HG03342 (cell line): ENCODE measurements around the gene SLC19A2.
"Not testable (repeated sequence)": the region's sequence is repeated elsewhere in the genome, so short reads cannot be mapped to it uniquely, and the experiment has no call there.

Source experiments
- ATAC-seq: cut with Tn5 transposase; IDR thresholded peaks from one replicate; pipeline ENCODE4 v1.9.1; 2021; ENCODE audit warnings: mild to moderate bottlenecking, moderate library complexity; ENCODE audit not compliant: unreplicated experiment

SLC19A2 gene, protein sequence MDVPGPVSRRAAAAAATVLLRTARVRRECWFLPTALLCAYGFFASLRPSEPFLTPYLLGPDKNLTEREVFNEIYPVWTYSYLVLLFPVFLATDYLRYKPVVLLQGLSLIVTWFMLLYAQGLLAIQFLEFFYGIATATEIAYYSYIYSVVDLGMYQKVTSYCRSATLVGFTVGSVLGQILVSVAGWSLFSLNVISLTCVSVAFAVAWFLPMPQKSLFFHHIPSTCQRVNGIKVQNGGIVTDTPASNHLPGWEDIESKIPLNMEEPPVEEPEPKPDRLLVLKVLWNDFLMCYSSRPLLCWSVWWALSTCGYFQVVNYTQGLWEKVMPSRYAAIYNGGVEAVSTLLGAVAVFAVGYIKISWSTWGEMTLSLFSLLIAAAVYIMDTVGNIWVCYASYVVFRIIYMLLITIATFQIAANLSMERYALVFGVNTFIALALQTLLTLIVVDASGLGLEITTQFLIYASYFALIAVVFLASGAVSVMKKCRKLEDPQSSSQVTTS

DNA sequence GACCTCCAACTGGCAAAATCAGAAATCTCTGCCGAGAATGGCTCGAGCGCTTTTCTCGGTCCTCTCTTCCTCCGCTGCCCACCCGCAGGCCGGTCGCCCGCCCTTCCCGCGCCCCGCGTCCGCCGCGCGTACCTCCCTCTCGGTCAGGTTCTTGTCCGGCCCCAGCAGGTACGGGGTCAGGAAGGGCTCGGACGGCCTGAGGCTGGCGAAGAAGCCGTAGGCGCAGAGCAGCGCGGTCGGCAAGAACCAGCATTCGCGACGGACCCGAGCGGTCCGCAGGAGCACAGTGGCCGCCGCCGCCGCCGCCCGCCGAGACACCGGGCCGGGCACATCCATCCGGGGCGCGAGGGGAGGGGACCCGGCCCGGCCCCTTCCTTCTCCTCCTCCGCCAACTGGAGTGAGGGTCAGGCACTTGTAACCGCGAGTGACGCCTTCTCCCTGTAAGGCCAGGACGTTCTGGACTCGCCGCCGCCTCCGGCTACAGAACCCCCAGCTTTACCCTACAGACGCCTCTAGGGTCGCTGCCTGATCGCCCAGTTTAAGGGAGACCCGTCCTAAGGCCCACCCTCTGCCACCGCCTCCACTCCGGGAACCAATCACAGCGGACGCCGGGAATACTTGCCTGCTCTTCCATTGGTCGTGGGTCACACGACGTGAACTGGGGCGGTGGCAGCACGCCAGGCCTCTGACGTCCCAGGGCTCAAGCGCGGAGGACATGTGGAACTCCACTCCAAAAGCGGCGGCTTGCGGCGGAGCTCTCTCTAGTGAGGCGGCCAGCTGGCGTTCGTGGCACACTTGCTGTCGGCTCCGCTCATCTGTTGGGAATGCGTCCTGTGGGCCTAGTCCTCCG is at the start of gene SLC19A2:
TSS of gene SLC19A2 (minus strand) at position 514 of the 850 bp plus-strand sequence. CDS start at position 336, 178 bp downstream.
- ATAC-seq = peak; percentile 98

DNA sequence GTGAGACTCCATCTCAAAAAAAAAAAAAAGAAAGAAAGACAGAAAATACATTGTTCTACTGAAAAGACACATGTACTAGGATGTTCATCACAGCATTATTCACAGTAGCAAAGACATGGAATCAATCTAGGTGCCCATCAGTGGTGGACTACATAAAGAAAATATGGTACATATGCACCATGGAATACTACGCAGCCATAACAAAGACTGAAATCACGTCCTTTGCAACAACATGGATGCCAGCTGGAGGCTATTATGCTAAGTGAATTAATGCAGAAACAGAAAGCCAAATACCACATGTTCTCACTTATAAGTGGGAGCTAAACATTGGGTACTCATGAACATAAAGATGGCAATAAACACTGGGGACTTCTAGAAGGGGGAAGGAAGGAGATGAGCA is 48.9 kb upstream of the SLC19A2 start:
- no peak for ATAC-seq

DNA sequence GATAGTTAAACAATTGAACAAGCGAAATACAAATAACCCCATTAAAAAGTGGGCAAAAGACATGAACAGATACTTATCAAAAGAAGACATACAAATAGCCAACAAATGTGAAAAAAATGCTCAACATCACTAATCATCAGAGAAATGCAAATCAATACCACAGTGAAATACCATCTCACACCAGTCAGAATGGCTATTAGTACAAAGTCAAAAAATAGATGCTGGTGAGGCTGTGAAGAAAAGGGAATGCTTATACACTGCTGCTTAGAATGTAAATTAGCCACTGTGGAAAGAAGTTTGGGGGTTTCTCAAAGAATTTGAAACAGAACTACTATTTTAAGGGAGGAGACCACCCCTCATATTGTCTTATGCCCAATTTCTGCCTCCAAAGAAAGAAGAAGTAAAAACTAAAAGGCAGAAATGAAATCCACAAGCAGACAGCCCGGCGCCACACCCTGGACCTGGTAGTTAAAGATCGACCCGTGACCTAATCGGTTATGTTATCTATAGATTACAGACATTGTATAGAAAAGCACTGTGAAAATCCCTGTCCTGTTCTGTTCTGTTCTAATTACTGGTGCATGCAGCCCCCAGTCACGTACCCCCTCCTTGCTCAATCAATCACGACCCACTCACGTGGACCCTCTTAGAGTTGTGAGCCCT is 47.9 kb upstream of the SLC19A2 start:
- not testable (repeated sequence) for ATAC-seq

DNA sequence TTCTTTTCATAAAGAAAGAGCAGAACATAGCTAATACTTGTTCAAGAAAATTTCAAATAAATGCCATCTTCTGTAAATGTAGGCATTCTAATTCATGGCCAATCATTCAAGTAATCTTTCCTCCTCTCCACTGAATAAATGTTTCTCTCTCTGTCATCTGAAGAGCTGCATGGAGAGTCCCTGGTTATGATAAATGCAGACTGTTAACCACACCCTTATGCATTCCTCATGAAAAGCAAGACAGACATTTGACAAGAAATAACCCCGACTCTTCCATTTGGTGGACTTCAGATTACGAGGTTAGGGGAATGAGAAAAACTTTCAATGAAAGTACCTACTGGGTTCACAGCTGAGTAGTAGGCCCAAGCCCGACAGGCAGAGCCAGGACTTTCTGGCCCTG is 44.7 kb upstream of the SLC19A2 start:
- ATAC-seq = no peak

DNA sequence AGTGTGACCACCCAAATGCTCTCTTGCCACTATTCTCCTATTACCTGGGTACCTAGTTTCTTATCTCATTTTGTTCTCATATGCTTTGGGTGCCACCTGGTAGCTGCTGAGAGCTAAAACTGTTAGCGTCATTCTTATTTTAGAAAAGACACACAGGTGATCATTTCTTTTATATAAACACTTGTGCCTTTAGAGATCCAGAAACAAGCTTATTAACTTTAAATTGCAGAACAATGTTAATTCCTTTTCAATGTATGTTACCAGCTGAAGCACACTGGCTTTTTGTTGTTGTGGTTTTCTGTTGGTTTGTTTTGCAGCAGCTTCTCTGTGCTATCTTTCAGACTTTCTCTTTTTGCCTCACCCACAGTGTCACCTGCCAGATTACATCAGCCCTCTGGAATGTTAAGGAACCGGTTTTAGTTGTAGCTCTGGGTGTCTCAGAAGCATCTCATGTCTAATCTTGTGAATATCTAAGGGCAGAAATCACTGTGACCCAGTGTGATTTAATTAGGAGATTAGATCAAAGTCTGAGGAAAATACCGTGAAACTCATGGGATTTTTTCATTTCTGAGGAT is 43.4 kb upstream of the SLC19A2 start:
- ATAC-seq = no peak

DNA sequence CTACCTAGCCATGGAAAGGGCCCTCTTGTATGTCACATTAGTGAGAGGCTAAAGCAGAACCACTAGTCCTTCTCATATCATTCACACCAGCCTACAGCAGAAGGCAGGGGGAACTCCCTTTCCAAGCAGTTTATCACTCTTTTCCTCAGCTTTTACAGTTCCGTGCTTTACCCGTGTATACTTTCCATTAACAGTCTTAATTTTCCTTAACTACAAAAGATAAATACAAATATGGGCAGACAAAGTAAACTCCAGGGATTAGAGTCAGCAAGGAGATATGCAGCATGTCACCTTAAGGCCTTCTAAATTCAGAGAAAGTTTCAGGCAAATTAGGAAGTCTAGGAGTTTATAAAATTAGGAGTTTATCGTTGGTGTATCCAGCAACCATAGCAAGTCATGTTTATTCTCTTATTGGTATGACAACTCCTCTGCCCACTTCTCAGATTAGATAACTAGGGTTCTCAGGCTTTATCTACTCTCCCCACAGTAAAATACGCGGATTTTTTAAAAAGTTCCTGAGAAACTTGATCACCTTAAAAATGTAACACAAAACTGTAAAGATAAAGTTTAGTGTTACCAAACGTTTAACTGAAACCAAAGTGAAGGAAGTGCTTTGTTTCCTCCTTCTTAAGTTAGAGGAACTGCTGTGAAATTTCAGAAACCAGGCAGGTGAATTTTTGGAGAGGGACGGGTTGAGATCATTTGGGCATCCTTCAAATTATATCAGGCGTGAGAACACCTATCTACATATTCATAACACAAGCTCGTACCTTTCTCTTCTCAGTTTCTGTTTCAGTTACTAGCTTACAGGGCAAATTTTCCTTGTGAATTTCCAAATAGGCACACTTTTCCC is 42.7 kb upstream of the SLC19A2 start:
- no peak for ATAC-seq

DNA sequence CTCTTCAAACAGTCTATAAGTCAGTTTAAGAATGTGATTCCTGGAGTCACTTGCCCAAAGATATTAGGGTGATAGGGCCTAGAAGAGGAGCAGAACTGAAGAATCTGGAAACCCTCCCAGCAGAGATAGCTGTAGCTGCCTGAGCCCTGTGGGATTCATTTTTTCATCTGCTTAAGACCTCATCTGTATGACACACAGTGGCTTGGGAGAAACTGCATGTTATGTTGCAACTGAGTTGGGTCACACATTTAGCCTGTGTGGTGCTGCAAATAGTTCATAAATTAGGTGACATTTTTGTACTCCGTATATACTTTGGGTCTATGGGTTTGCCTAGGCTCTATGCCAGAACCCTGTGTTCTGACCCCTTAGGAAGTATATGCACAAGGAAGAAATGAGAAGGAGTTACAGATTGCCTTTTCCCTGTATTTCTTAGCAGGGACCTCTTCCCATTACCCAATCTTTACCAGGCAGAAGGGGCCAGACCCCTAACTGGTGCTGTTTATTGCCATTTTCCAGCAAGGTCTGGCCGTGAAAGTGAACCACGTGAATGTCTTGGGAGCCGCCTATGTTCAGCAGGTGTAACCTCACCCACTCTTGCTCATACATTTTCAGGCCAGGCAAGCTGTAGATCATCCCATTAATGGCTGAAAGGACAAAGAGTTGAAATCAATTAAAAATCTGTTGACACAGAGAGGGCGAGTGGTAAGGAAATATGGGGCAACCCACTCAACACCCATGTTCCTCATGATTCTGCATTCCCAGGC is 41.9 kb upstream of the SLC19A2 start:
- ATAC-seq = no peak

DNA sequence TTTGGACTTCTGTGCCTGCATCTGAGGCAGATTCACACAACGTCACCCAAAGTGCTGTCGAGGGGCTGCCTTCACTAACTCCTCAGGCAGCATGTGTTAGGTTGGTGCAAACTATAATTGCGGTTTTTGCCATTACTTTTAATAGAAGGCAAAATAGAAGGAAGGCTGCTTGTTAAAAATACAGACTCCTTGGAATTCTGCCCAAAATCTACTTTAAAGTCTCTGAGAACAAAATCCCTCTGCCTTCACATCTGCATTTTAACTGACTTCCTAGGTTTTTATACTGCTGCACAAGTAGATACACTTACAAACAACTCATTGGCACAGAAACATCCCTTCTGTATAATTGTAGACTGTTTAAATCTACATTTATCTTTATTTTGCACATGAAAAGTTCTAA is 41.3 kb upstream of the SLC19A2 start:
- ATAC-seq = no peak

DNA sequence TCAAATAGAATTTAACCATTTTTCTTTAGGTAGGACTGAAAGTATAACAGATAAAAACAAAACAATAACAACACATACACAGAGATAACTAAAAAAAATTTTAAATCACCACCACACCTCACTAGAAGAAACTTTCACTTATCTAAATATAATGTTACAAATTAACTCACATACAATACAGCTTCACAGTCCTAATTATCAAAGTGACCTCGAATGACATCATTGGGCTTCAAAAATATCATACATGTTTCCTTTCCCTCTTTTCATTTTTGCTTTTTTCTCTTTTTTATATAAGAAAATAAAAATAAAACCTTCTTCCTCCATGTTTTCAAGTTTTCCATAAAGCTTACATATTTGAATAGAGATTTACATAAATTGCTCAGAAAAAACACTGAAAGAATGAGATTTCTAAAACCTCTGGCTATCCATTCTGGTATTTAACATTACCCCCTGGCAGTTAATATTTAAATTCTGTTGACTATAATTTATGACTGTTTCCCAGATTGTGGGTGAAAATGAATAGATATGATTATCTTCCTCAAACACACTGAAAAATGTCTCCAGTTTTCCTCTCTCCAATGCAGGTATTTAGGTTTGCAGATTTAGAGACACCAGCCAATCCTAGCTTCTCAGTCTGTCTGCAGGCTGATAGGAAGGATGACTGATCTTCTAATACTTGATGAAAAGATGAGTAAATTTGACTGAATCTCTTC is 40.5 kb upstream of the SLC19A2 start:
- ATAC-seq = no peak

DNA sequence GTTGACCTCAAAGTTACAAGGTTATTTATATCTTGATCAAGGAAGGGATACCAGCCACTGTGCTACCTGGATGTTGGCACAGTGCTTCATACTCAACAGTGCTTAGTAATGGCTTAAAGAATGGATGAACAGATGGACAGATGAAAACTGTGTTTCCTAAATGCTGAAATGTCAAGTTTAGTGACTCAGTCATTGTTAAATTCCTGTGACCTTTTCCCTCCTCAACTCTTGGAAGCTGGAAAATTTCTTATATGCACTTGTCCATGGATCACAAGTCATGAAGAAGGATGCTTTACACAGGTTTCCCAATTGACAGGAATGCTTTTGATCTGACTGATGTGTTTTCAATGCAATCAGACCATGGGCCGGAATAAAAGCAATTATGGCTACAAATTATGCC is 39.6 kb upstream of the SLC19A2 start:
- no peak for ATAC-seq

DNA sequence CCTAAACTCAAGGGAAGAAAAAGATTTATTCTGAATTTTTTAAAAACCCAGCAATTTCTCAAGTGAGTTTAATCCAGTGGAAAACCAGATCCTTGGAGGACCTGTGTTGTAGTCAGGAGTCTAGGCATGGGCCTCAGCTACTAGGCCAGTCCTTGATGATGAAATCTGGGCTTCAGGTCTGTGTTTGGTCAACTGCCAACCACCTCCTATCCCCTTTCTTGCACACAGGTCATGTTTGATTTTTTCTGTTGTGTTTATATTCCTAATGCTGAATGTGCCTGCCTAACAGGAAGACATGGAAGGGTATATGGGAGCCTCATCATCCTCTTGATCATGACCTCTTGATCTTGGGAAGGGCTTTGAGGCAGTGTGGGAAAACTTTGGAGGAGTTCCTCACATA is 38.2 kb upstream of the SLC19A2 start:
- no peak for ATAC-seq

DNA sequence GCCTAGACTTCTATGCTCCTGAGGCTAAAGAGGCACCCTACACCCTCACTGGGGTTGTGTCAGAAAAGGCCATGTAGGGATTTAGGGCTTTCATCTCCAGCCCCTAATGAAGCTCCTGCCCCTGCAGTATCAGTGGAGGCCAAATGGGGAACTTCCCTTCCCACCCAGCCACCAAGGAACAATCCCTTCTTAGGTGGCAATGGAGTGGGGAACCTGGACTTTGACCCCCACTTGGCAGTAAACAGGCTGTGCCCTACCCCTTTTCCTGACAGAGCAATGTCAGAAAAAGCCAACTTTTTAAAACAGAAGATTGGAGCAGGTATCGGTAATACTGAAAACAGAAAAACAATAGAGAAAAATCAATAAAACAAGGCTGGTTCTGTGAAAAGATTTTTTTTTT is 35.5 kb upstream of the SLC19A2 start:
- ATAC-seq = no peak

DNA sequence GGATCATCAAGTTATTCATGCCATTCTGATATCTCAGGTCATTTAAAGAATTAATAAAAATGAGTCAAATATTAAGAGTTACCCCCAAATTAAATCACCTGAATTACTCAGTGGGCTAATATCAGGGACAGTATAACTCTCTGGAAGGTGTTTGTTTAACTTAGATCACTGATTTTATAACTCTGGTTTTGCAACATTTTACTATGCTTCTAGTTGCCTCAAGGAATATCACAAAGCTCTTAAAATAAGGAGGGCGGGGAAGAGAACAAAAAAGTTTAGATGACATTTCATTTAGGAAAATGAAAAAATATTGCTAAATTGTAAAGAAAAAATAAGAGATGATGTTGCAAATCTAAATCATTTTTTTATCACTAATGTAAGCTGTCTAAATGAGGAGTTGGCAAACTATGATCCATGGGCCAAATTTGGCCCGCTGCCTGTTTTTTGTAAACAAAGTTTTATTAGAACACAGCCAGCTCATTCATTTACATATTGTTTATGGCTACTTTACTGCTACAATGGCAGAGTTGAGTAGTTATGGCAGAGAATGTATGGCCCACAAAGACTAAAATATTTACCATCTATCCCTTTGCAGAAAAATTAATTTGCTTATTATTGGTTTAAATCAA is 31.9 kb upstream of the SLC19A2 start:
- ATAC-seq = no peak

DNA sequence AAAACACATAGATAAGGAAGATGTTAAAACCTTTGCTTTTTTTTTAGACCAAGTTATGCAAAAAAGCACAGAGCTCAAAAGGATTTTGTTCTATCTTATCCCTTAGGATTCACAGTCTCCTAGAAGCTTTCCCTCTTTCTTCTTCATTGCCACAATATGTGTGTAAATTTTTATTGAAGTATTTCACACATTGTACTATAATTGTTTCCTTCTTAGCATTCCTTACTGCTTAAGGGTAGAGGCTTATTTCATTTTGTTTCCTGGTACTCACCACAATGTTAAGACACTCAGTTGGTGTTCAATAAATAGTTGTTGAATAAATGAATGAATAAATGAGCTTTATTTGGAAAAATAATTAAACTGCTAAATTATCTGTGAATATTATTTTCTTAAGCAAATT is 29.9 kb upstream of the SLC19A2 start:
- ATAC-seq = no peak

DNA sequence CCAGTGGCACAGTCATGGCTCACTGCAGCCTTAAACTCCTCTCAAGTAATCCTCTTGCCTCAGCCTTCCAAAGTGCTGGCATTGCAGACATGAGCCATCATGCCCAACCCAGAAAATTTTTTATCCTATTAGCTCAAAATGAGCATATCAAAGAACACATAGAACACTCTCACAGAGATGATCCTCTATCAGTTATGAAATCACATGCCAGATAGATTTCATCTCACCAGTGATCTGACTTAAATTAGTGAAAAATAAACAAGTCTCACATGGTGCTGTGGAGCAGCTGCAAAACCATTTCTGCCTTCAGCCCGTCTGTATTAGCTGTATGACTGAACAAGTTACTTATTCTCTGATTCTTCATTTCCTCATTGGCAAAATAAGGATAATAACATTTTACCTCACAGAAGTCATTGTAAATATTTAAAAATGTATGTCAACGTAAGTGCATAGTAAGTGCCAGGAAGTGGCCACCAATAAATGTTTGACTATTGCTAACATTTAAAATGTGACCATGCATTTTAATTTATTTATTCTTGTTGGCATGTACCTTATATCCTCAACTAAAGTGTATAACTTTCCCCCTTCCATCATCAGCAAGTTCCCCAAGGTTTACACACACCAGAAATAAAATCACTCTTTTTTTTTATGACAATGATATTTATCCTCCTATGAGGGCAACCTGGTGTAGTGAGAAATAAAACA is 29.0 kb upstream of the SLC19A2 start:
- ATAC-seq = no peak

DNA sequence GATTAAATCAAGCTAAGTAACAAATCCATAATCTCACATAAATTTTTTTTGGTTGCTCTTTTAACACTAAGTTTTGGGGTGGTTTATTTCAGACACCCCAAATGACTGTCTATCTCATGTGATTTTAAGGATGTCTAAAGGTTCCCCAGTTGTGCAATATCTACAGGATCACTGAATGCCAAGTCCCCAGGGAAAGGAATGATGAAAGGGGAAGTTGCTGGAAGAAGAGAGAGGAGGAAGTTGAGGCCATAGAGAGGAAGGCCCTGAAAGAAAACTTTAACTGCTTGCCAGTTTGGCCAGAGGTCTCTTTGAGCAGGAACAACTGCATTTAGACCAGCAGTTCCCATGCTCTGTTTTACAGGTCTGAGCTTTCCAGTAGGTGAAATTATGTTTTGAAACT is 27.5 kb upstream of the SLC19A2 start:
- no peak for ATAC-seq

DNA sequence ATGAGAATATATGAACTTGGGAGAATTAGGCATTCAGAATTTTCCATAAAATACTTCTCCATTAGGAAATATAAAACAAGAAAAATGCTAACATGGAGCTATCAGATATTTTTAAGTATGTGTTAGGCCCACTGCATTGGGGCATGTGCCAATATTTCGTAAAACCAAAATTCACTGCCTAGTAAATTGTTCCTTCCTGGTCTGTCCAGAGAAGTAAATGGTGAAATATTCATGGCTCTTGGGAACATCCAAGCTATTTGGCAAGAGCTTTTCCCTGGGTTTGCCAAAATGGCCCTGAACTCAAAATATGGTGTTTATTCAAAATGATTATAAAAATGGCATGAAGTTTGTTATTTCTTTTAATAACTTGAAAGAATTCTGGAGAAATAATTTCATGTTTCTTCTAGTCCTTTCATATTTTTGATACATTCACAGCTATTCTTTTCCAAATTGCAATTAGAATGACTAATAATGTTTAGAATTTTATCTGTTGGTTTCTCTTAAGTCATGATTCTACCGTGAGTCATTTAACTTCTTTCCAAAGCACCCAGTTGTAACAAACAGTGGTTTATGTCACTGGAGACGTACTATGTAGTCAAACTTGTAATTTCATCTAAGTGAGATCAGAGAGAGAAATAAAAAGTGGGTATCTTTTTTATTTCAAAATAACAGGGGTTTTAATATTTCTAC is 25.7 kb upstream of the SLC19A2 start:
- no peak for ATAC-seq
